ENCODE data around the gene NEUROD2. TPM values are rescaled to one million over a fixed set of nuclear protein-coding genes. Genes with fewer than 3 reads are reported as not detected.

NEUROD2 gene
- total RNA-seq, 1 donor from 2014 or later, result not detected

GRCh38 chr17:39636587-39636926 lies 28.8 kb upstream of the NEUROD2 start:
- ATAC-seq (no peak), DNase-seq (ENCODE audit: low spot score) (no peak)

- DNase-seq (ENCODE audit: low spot score) (no peak), ATAC-seq (no peak)
Measured at GRCh38 chr17:39635614-39636176, 28.0 kb upstream of the NEUROD2 start.

GRCh38 chr17:39634384-39634871 lies 26.7 kb upstream of the NEUROD2 start:
- ATAC-seq (peak; percentile 46), DNase-seq (ENCODE audit: low spot score) (no peak)

- no peak for ATAC-seq
- no peak for DNase-seq (ENCODE audit: low spot score)
Measured at GRCh38 chr17:39633570-39634183, 26.0 kb upstream of the NEUROD2 start.

- ATAC-seq, result no peak
- no peak for DNase-seq (ENCODE audit: low spot score)
Measured at GRCh38 chr17:39632153-39632941, 24.6 kb upstream of the NEUROD2 start.

- ATAC-seq (no peak), DNase-seq (ENCODE audit: low spot score) (no peak)
Measured at GRCh38 chr17:39631403-39631802, 23.7 kb upstream of the NEUROD2 start.

GRCh38 chr17:39629898-39630297 lies 22.2 kb upstream of the NEUROD2 start:
- ATAC-seq, result no peak
- no peak for DNase-seq (ENCODE audit: low spot score)

GRCh38 chr17:39629494-39629880 lies 21.8 kb upstream of the NEUROD2 start:
- DNase-seq (ENCODE audit: low spot score) (no peak), ATAC-seq (no peak)

- no peak for DNase-seq (ENCODE audit: low spot score)
- ATAC-seq, result no peak
Measured at GRCh38 chr17:39628655-39629493, 21.2 kb upstream of the NEUROD2 start.

GRCh38 chr17:39627712-39628516 lies 20.2 kb upstream of the NEUROD2 start:
- DNase-seq (ENCODE audit: low spot score) (no peak), ATAC-seq (peak; percentile 42)

- DNase-seq (ENCODE audit: low spot score), result no peak
- ATAC-seq, result no peak
Measured at GRCh38 chr17:39627047-39627711, 19.5 kb upstream of the NEUROD2 start.

GRCh38 chr17:39626171-39627046 lies 18.7 kb upstream of the NEUROD2 start, which contains the start of gene PPP1R1B:
Gene PPP1R1B (plus strand): TSS chr17:39626952. CDS start chr17:39627393, 441 bp downstream.
- DNase-seq (ENCODE audit: low spot score) (no peak), ATAC-seq (no peak)

- DNase-seq (ENCODE audit: low spot score), result no peak
- ATAC-seq, result no peak
Measured at GRCh38 chr17:39625198-39625785, 17.6 kb upstream of the NEUROD2 start.

- DNase-seq (ENCODE audit: low spot score) (no peak), ATAC-seq (no peak)
Measured at GRCh38 chr17:39624313-39624712, 16.6 kb upstream of the NEUROD2 start.

GRCh38 chr17:39623356-39623950 lies 15.7 kb upstream of the NEUROD2 start:
- DNase-seq (ENCODE audit: low spot score), result peak; percentile 87
- peak; percentile 87 for ATAC-seq

- DNase-seq (ENCODE audit: low spot score) (no peak), ATAC-seq (no peak)
Measured at GRCh38 chr17:39622380-39623006, 14.8 kb upstream of the NEUROD2 start.

Data from left lobe of liver (tissue), 2 donors.